GM19240 (cell line): ENCODE data around the gene L3MBTL2.
"Not testable (repeated sequence)": the region's sequence is repeated elsewhere in the genome, so short reads cannot be mapped to it uniquely, and the experiment has no call there.

Source experiments
- DNase-seq: peaks from one replicate; pipeline ENCODE4 v3.0.0; 2011; ENCODE audit warnings: low spot score; ENCODE audit not compliant: insufficient read length

Gene L3MBTL2

GRCh38 chr22:41204992-41205900, at the start of gene L3MBTL2:
L3MBTL2 (plus strand) TSS chr22:41205312; CDS start chr22:41205363, 51 bp downstream.
- peak; percentile 100 for DNase-seq

GRCh38 chr22:41157083-41157482, 48.0 kb upstream of the L3MBTL2 start:
- no peak for DNase-seq

- no peak for DNase-seq
Measured at GRCh38 chr22:41169157-41169556, 36.0 kb upstream of the L3MBTL2 start.

- DNase-seq: no peak
Measured at GRCh38 chr22:41171996-41172395, 33.1 kb upstream of the L3MBTL2 start.

GRCh38 chr22:41175546-41175945, 29.6 kb upstream of the L3MBTL2 start:
- no peak for DNase-seq

GRCh38 chr22:41177040-41177621, 28.0 kb upstream of the L3MBTL2 start:
- DNase-seq: no peak

- DNase-seq: no peak
Measured at GRCh38 chr22:41177622-41178424, 27.3 kb upstream of the L3MBTL2 start.

- DNase-seq: no peak
Measured at GRCh38 chr22:41178425-41178975, 26.6 kb upstream of the L3MBTL2 start.

GRCh38 chr22:41180362-41180761, 24.8 kb upstream of the L3MBTL2 start:
- not testable (repeated sequence) for DNase-seq

GRCh38 chr22:41180926-41181325, 24.2 kb upstream of the L3MBTL2 start:
- DNase-seq: no peak

GRCh38 chr22:41181349-41182241, 23.5 kb upstream of the L3MBTL2 start:
- no peak for DNase-seq

GRCh38 chr22:41184679-41185078, 20.4 kb upstream of the L3MBTL2 start:
- no peak for DNase-seq

- DNase-seq: no peak
Measured at GRCh38 chr22:41191467-41191866, 13.6 kb upstream of the L3MBTL2 start.

GRCh38 chr22:41193829-41194228, 11.3 kb upstream of the L3MBTL2 start:
- DNase-seq: no peak

- peak; percentile 67 for DNase-seq
Measured at GRCh38 chr22:41197038-41197972, 7.8 kb upstream of the L3MBTL2 start.

GRCh38 chr22:41198027-41198580, 7.0 kb upstream of the L3MBTL2 start:
- DNase-seq: no peak

GRCh38 chr22:41201141-41201540, 4.0 kb upstream of the L3MBTL2 start:
- no peak for DNase-seq

- no peak for DNase-seq
Measured at GRCh38 chr22:41203118-41203517, 2.0 kb upstream of the L3MBTL2 start.

- DNase-seq: no peak
Measured at GRCh38 chr22:41204066-41204465, 1.0 kb upstream of the L3MBTL2 start.
